ENCODE results near the gene RBMS1. TPM values are rescaled to one million over a fixed set of nuclear protein-coding genes. Genes with fewer than 3 reads are reported as not detected.
"Not testable (repeated sequence)": the region's sequence is repeated elsewhere in the genome, so short reads cannot be mapped to it uniquely, and the experiment has no call there.

Gene RBMS1
- total and polyA plus RNA-seq, 7 donors, result 8.4 to 43.2 (median 24.1) TPM

GRCh38 chr2:160489111-160489510 is 4.5 kb downstream of the RBMS1 start:
- ATAC-seq (no peak), DNase-seq (no peak)
- intact Hi-C loops (cut with DNase I), result loop anchor here in 1 of 2 donors (5.0 kb wide), 1 partner anchor 57 kb away; no protein-coding TSS in a partner anchor
- no peaks in the 10 kb centered on the region for H3K27me3 ChIP-seq (ENCODE audit: insufficient read depth in 3 of 3, low read length in 2 of 3)
- H3K9me3 ChIP-seq, result no peaks in the 10 kb centered on the region
- no peak overlapping the region for H3K4me3 ChIP-seq
- no peaks in the 10 kb centered on the region for H3K36me3 ChIP-seq (ENCODE audit: insufficient read depth in 1 of 2, low read depth in 1 of 2)
- peaks cover 29% of the 10 kb centered on the region for H3K4me1 ChIP-seq
- WGBS, 3 donors, result 93 to 100% (median 98%) methylated on average over 1 of the region's 1 CpG
- TF ChIP-seq, protein P1, sequence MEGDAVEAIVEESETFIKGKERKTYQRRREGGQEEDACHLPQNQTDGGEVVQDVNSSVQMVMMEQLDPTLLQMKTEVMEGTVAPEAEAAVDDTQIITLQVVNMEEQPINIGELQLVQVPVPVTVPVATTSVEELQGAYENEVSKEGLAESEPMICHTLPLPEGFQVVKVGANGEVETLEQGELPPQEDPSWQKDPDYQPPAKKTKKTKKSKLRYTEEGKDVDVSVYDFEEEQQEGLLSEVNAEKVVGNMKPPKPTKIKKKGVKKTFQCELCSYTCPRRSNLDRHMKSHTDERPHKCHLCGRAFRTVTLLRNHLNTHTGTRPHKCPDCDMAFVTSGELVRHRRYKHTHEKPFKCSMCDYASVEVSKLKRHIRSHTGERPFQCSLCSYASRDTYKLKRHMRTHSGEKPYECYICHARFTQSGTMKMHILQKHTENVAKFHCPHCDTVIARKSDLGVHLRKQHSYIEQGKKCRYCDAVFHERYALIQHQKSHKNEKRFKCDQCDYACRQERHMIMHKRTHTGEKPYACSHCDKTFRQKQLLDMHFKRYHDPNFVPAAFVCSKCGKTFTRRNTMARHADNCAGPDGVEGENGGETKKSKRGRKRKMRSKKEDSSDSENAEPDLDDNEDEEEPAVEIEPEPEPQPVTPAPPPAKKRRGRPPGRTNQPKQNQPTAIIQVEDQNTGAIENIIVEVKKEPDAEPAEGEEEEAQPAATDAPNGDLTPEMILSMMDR (IDR thresholded peaks at IDR 0.05), result no peak
- no peak overlapping the region for H3K27ac ChIP-seq

GRCh38 chr2:160488289-160488688 is 5.3 kb downstream of the RBMS1 start:
- not testable (repeated sequence) for H3K4me3 ChIP-seq; H3K27me3 ChIP-seq (ENCODE audit: insufficient read depth in 3 of 3, low read length in 2 of 3); H3K9me3 ChIP-seq; H3K27ac ChIP-seq; ATAC-seq; DNase-seq; H3K36me3 ChIP-seq (ENCODE audit: insufficient read depth in 1 of 2, low read depth in 1 of 2)
- intact Hi-C loops (cut with DNase I), result loop anchor here in 1 of 2 donors (5.0 kb wide), 1 partner anchor 56 kb away; no protein-coding TSS in a partner anchor
- peaks cover 29% of the 10 kb centered on the region for H3K4me1 ChIP-seq
- 82 to 96% (median 85%) methylated on average over 12 of the region's 12 CpGs for WGBS, 3 donors

DNA sequence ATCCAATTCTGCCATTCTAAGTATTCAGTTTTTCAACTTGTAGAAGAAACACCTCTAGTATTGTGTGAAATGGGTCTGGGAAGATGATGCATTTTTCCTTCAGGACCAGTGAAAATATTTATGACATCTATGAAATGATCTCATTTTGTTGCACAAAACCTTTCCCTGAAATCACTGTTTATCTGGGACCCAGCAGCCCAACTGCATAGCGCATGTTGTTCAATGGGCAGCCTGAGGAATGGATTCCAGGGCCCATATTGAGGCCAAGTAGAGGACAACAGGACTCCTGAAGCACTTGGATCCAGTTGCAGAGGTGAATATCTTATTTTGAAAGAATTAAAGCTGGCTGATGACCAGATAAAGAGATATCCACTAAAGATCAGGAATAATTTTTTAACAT is 7.3 kb downstream of the RBMS1 start:
- intact Hi-C loops (cut with DNase I), result loop anchor here in 1 of 2 donors (5.0 kb wide), 1 partner anchor 54 kb away; no protein-coding TSS in a partner anchor
- Histone ChIP-seq H3K27me3 (ENCODE audit: insufficient read depth in 3 of 3, low read length in 2 of 3) (no peaks in the 10 kb centered on the region), H3K9me3 (no peaks in the 10 kb centered on the region), H3K36me3 (ENCODE audit: insufficient read depth in 1 of 2, low read depth in 1 of 2) (no peaks in the 10 kb centered on the region), H3K27ac (no peak overlapping the region), H3K4me1 (peaks cover 30% of the 10 kb centered on the region), H3K4me3 (no peak overlapping the region)
- WGBS, 3 donors, result 75 to 93% (median 92%) methylated on average over 1 of the region's 1 CpG
- ATAC-seq, result no peak
- DNase-seq, result no peak
- TF ChIP-seq, protein P1 (IDR thresholded peaks at IDR 0.05), result no peak

DNA sequence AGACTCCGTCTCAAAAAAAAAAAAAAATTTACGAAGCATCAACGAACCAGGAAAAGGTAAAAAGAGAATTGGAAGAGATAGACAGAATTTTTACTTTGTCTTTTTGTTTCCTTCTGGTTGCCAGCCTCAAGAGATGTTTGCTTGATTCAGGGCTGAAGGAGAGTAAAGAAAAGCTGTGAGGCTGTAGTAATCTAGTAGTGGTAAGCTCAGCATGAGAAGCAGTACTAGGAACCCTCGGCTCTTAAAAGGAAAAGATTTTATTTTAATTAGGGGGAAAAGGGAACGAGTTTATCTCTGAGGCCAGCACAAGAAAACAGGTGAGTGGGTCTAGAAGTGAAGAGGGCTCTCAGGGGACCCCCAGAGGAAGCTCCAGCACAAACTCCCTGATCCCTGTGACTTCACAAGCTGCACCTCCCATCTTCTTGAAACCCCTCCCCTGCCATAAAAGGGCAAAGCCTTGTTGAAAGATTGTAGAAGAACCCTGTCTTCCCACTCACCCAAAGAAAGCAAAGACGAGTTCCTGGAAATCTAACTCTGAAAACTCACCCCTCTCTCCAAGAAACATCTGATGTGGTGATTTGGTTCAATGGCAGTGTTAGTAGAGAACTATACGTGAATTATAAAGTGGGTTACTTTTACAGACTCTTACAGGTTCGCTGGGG is 8.6 kb downstream of the RBMS1 start:
- TF ChIP-seq, protein P1 (IDR thresholded peaks at IDR 0.05), result no peak
- DNase-seq, result no peak
- intact Hi-C loops (cut with DNase I), result loop anchor here in 1 of 2 donors (5.0 kb wide), 1 partner anchor 53 kb away; no protein-coding TSS in a partner anchor
- no peaks in the 10 kb centered on the region for H3K27me3 ChIP-seq (ENCODE audit: insufficient read depth in 3 of 3, low read length in 2 of 3)
- no peak for ATAC-seq
- WGBS, 3 donors, result 81 to 84% (median 83%) methylated on average over 8 of the region's 8 CpGs
- H3K36me3 ChIP-seq (ENCODE audit: insufficient read depth in 1 of 2, low read depth in 1 of 2), result no peaks in the 10 kb centered on the region
- no peaks in the 10 kb centered on the region for H3K9me3 ChIP-seq
- H3K27ac ChIP-seq, result no peak overlapping the region
- peaks cover 21% of the 10 kb centered on the region for H3K4me1 ChIP-seq
- H3K4me3 ChIP-seq, result no peak overlapping the region

DNA sequence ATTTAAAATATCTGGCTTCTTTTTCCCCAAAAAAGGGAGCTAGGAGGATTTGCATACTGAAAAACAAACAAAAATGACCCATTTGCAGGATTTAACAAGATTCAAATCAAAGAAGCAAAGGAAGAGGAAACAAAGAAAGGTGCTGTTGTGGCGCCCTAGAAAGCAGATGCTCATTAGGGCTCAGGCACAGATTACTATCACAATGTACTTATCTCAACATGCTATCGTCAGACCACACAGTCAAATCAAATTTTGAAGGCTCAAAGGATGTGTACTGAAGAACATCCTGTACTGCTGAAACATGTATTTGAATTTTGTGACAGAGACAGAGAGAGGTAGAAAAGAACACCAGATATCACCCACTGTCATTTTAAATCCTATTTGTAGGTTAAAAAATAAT is 10.9 kb downstream of the RBMS1 start:
- intact Hi-C loops (cut with DNase I), result no loop called here
- peaks cover 19% of the 10 kb centered on the region for H3K4me1 ChIP-seq
- DNase-seq, result no peak
- H3K27ac ChIP-seq, result no peak overlapping the region
- H3K9me3 ChIP-seq, result no peaks in the 10 kb centered on the region
- peak in 1 of 4 donors; percentile 53 for ATAC-seq
- TF ChIP-seq, protein P1 (IDR thresholded peaks at IDR 0.05), result no peak
- no peak overlapping the region for H3K4me3 ChIP-seq
- WGBS, 3 donors, result 48 to 55% (median 50%) methylated on average over 2 of the region's 2 CpGs
- no peaks in the 10 kb centered on the region for H3K27me3 ChIP-seq (ENCODE audit: insufficient read depth in 3 of 3, low read length in 2 of 3)
- H3K36me3 ChIP-seq (ENCODE audit: insufficient read depth in 1 of 2, low read depth in 1 of 2), result no peaks in the 10 kb centered on the region
